Immature natural killer cell (primary cell): ENCODE data around the gene NTMT2. TPM values are rescaled to one million over a fixed set of nuclear protein-coding genes. Genes with fewer than 3 reads are reported as not detected.
"Not testable (repeated sequence)": the region's sequence is repeated elsewhere in the genome, so short reads cannot be mapped to it uniquely, and the experiment has no call there.

Experiments
- DNase-seq, 3 donors: peaks; one replicate each; pipeline ENCODE4 v3.0.0; 2022; ENCODE audit warnings: mixed read lengths in 1 of 3
- H3K27ac Mint-ChIP-seq, 6 donors: one replicate each; pipeline ENCODE4 v1.8.0; 2020; ENCODE audit warnings: mixed read lengths in 6 of 6, mild to moderate bottlenecking in 5 of 6, inconsistent platforms in 4 of 6, moderate library complexity in 3 of 6
- H3K27me3 Mint-ChIP-seq, 3 donors: one replicate each; pipeline ENCODE4 v1.8.0; 2020 to 2021; ENCODE audit warnings: low read depth in 3 of 3, mild to moderate bottlenecking in 3 of 3, mixed read lengths in 3 of 3, moderate library complexity in 3 of 3, inconsistent platforms in 1 of 3
- H3K36me3 Mint-ChIP-seq, 3 donors: one replicate each; pipeline ENCODE4 v1.8.0; 2020; ENCODE audit warnings: mixed read lengths in 3 of 3, inconsistent platforms in 2 of 3, mild to moderate bottlenecking in 2 of 3
- H3K4me1 Mint-ChIP-seq, 2 donors: one replicate each; pipeline ENCODE4 v1.8.0; 2020; ENCODE audit warnings: inconsistent platforms in 2 of 2, mild to moderate bottlenecking in 2 of 2, mixed read lengths in 2 of 2, moderate library complexity in 1 of 2
- H3K4me3 Mint-ChIP-seq, 5 donors: one replicate each; pipeline ENCODE4 v1.8.0; 2020; ENCODE audit warnings: mild to moderate bottlenecking in 5 of 5, mixed read lengths in 5 of 5, inconsistent platforms in 3 of 5, moderate library complexity in 3 of 5
- H3K9me3 Mint-ChIP-seq, 6 donors: one replicate each; pipeline ENCODE4 v1.8.0; 2020; ENCODE audit warnings: mild to moderate bottlenecking in 6 of 6, mixed read lengths in 6 of 6, inconsistent platforms in 4 of 6, moderate library complexity in 3 of 6
- polyA plus RNA-seq, 3 donors: library from polyadenylated mRNA; unstranded; fragments of 300-500 nt; fragmentation: Illumina TruSeq; gene quantifications; one replicate each; pipeline ENCODE4 v1.2.3, GENCODE V29; 2021

Gene NTMT2
- polyA plus RNA-seq, result not detected

- H3K4me3 Mint-ChIP-seq, result no peak within 1 kb of the TSS
- no peak within 1 kb of the TSS for H3K27ac Mint-ChIP-seq
- peaks cover 0 to 16% (median 6%) of the 10 kb centered on the region in 6 donors for H3K9me3 Mint-ChIP-seq
- H3K27me3 Mint-ChIP-seq, result peaks cover 6 to 19% (median 8%) of the 10 kb centered on the region in 3 donors
- H3K36me3 Mint-ChIP-seq, result no peaks in the 10 kb centered on the region
- no peaks in the 10 kb centered on the region for H3K4me1 Mint-ChIP-seq
- DNase-seq, result no peak
These were observed at the start of gene NTMT2 for GRCh38 chr1:170145770-170146676. Gene NTMT2 (plus strand): TSS chr1:170145959. CDS start chr1:170146108, 149 bp downstream.

GRCh38 chr1:170095976-170096748 lies 49.6 kb upstream of the NTMT2 start:
- peaks cover 0 to 4% (median 0%) of the 10 kb centered on the region in 3 donors for H3K36me3 Mint-ChIP-seq
- DNase-seq, result no peak
- no peak overlapping the region for H3K4me3 Mint-ChIP-seq
- H3K4me1 Mint-ChIP-seq, result no peaks in the 10 kb centered on the region
- H3K27me3 Mint-ChIP-seq, result peaks cover 4 to 7% (median 6%) of the 10 kb centered on the region in 3 donors
- H3K9me3 Mint-ChIP-seq, result peaks cover 0 to 9% (median 3%) of the 10 kb centered on the region in 6 donors
- H3K27ac Mint-ChIP-seq, result no peak overlapping the region

- Mint-ChIP-seq H3K27ac (no peak overlapping the region), H3K36me3 (peaks cover 0 to 4% (median 0%) of the 10 kb centered on the region in 3 donors), H3K27me3 (peaks cover 4 to 7% (median 6%) of the 10 kb centered on the region in 3 donors), H3K9me3 (peaks cover 0 to 7% (median under 1%) of the 10 kb centered on the region in 6 donors), H3K4me1 (no peaks in the 10 kb centered on the region), H3K4me3 (no peak overlapping the region)
- DNase-seq, result no peak
These were observed 48.9 kb upstream of the NTMT2 start for GRCh38 chr1:170096806-170097340.

- peaks cover 0 to 4% (median 0%) of the 10 kb centered on the region in 3 donors for H3K36me3 Mint-ChIP-seq
- H3K4me1 Mint-ChIP-seq, result no peaks in the 10 kb centered on the region
- H3K4me3 Mint-ChIP-seq, result no peak overlapping the region
- peaks cover 4 to 7% (median 6%) of the 10 kb centered on the region in 3 donors for H3K27me3 Mint-ChIP-seq
- no peak for DNase-seq
- H3K9me3 Mint-ChIP-seq, result peaks cover 0 to 9% (median 0%) of the 10 kb centered on the region in 6 donors
- H3K27ac Mint-ChIP-seq, result no peak overlapping the region
These were observed 48.3 kb upstream of the NTMT2 start for GRCh38 chr1:170097449-170097948.

GRCh38 chr1:170113140-170113539 lies 32.6 kb upstream of the NTMT2 start:
- H3K27ac Mint-ChIP-seq, DNase-seq, H3K27me3 Mint-ChIP-seq, H3K36me3 Mint-ChIP-seq, H3K4me3 Mint-ChIP-seq, H3K4me1 Mint-ChIP-seq: not testable (repeated sequence)
- peaks cover 0 to 13% (median 2%) of the 10 kb centered on the region in 6 donors for H3K9me3 Mint-ChIP-seq

GRCh38 chr1:170114906-170115305 lies 30.9 kb upstream of the NTMT2 start:
- H3K9me3 Mint-ChIP-seq, result peaks cover 0 to 13% (median 3%) of the 10 kb centered on the region in 6 donors
- H3K27me3 Mint-ChIP-seq, result peaks cover 3 to 13% (median 4%) of the 10 kb centered on the region in 3 donors
- no peak overlapping the region for H3K27ac Mint-ChIP-seq
- H3K4me3 Mint-ChIP-seq, result no peak overlapping the region
- DNase-seq, result no peak
- H3K4me1 Mint-ChIP-seq, result no peaks in the 10 kb centered on the region
- H3K36me3 Mint-ChIP-seq, result no peaks in the 10 kb centered on the region

- H3K27me3 Mint-ChIP-seq, result peaks cover 0 to 14% (median 9%) of the 10 kb centered on the region in 3 donors
- H3K36me3 Mint-ChIP-seq, result no peaks in the 10 kb centered on the region
These were observed 23.4 kb upstream of the NTMT2 start for GRCh38 chr1:170122366-170122765.

GRCh38 chr1:170125269-170125668 lies 20.5 kb upstream of the NTMT2 start:
- Mint-ChIP-seq H3K4me3 (no peak overlapping the region), H3K9me3 (peaks cover 0 to 9% (median 6%) of the 10 kb centered on the region in 6 donors), H3K4me1 (no peaks in the 10 kb centered on the region), H3K27ac (no peak overlapping the region), H3K36me3 (no peaks in the 10 kb centered on the region), H3K27me3 (peaks cover 0 to 7% (median 2%) of the 10 kb centered on the region in 3 donors)
- DNase-seq, result no peak

More at GRCh38 chr1:170122366-170122765, 23.4 kb upstream of the NTMT2 start:
- Mint-ChIP-seq H3K27ac (no peak overlapping the region), H3K4me3 (no peak overlapping the region), H3K9me3 (peaks cover 0 to 11% (median 6%) of the 10 kb centered on the region in 6 donors), H3K4me1 (no peaks in the 10 kb centered on the region)
- DNase-seq, result no peak

GRCh38 chr1:170126696-170127095 lies 19.1 kb upstream of the NTMT2 start:
- DNase-seq, result no peak
- no peaks in the 10 kb centered on the region for H3K36me3 Mint-ChIP-seq
- no peaks in the 10 kb centered on the region for H3K4me1 Mint-ChIP-seq
- H3K9me3 Mint-ChIP-seq, result peaks cover 0 to 9% (median 6%) of the 10 kb centered on the region in 6 donors
- H3K27me3 Mint-ChIP-seq, result peaks cover 0 to 5% (median 2%) of the 10 kb centered on the region in 3 donors
- no peak overlapping the region for H3K27ac Mint-ChIP-seq
- no peak overlapping the region for H3K4me3 Mint-ChIP-seq

GRCh38 chr1:170131450-170131849 lies 14.3 kb upstream of the NTMT2 start:
- Mint-ChIP-seq H3K4me1 (no peaks in the 10 kb centered on the region), H3K4me3 (no peak overlapping the region), H3K27me3 (peaks cover 1 to 5% (median 2%) of the 10 kb centered on the region in 3 donors), H3K9me3 (no peaks in the 10 kb centered on the region), H3K27ac (no peak overlapping the region), H3K36me3 (no peaks in the 10 kb centered on the region)
- no peak for DNase-seq

GRCh38 chr1:170131984-170132383 lies 13.8 kb upstream of the NTMT2 start:
- Mint-ChIP-seq H3K9me3 (no peaks in the 10 kb centered on the region), H3K27me3 (peaks cover 0 to 2% (median 1%) of the 10 kb centered on the region in 3 donors), H3K27ac (no peak overlapping the region), H3K36me3 (no peaks in the 10 kb centered on the region), H3K4me3 (no peak overlapping the region), H3K4me1 (no peaks in the 10 kb centered on the region)
- DNase-seq, result no peak

GRCh38 chr1:170133766-170134495 lies 11.8 kb upstream of the NTMT2 start:
- no peaks in the 10 kb centered on the region for H3K36me3 Mint-ChIP-seq
- no peaks in the 10 kb centered on the region for H3K4me1 Mint-ChIP-seq
- peaks cover 0 to 3% (median 0%) of the 10 kb centered on the region in 6 donors for H3K9me3 Mint-ChIP-seq
- H3K4me3 Mint-ChIP-seq, result no peak overlapping the region
- no peak for DNase-seq
- H3K27me3 Mint-ChIP-seq, result peaks cover 0 to 4% (median 2%) of the 10 kb centered on the region in 3 donors
- no peak overlapping the region for H3K27ac Mint-ChIP-seq

GRCh38 chr1:170134521-170134920 lies 11.2 kb upstream of the NTMT2 start:
- Mint-ChIP-seq H3K9me3 (peaks cover 0 to 3% (median 0%) of the 10 kb centered on the region in 6 donors), H3K4me1 (no peaks in the 10 kb centered on the region), H3K27me3 (peaks cover 0 to 4% (median 2%) of the 10 kb centered on the region in 3 donors), H3K27ac (no peak overlapping the region), H3K4me3 (no peak overlapping the region), H3K36me3 (no peaks in the 10 kb centered on the region)
- DNase-seq, result no peak
